ENCODE results near the gene ARHGEF33. TPM values are rescaled to one million over a fixed set of nuclear protein-coding genes. Genes with fewer than 3 reads are reported as not detected.

The ARHGEF33 gene
- total and polyA plus RNA-seq, 2 of the 8 experiments (the other 6 are each of a cell fraction or from before 2014, with no cell fraction given), result 0.09 to 0.95 TPM

DNA sequence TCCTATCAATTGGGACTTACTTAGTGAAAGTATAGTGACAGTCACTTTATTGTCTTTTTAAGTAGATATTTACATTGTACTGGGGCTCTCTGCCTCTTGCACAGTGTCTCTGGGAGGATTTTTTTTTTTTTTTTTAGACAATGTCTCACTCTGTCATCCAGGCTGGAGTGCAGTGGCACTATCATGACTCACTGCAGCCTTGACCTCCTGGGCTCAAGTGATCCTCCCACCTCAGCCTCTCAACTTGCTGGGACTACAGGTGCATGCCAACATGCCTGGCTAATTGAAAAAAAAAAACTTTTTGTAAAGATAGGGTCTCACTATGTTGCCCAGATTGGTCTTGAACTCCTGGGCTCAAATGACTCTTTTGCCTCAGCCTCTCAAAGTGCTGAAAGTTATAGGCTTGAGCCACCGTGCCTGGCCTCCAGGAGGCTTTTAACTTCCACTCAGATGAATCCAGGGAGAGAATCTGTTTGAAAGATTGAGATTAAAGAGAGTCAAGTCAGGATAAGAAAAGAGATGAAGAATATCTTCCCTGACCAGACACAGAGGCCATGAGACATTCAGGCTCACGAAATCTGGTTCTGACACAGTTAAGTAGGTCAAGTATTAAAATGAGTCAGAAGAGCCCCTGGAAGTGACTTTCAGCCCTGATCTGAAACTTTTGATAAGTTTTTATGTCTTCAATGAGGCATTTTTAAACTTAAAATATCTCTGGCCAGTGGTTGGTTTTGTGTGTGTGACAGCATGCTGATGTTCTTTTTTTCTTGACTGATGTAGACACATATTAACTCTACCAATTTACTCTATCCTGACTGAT lies 18.3 kb downstream of the ARHGEF33 start (continued):
- TF ChIP-seq, protein P1, sequence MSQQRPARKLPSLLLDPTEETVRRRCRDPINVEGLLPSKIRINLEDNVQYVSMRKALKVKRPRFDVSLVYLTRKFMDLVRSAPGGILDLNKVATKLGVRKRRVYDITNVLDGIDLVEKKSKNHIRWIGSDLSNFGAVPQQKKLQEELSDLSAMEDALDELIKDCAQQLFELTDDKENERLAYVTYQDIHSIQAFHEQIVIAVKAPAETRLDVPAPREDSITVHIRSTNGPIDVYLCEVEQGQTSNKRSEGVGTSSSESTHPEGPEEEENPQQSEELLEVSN (IDR thresholded peaks at IDR 0.05), result no peak
- TF ChIP-seq SRF (IDR thresholded peaks at IDR 0.05; ENCODE audit: low read depth, low read length) (no peak), FOSL1 (IDR thresholded peaks at IDR 0.05; ENCODE audit: insufficient read depth, low read depth, low read length) (no peak), EZH2 (IDR thresholded peaks at IDR 0.05; ENCODE audit: low read depth, low read length, severe bottlenecking) (no peak), CEBPB (IDR thresholded peaks at IDR 0.05; ENCODE audit: low read depth, low read length) (no peak), SP4 (IDR thresholded peaks at IDR 0.05; ENCODE audit: low read length) (no peak)
- TF ChIP-seq, protein P2, sequence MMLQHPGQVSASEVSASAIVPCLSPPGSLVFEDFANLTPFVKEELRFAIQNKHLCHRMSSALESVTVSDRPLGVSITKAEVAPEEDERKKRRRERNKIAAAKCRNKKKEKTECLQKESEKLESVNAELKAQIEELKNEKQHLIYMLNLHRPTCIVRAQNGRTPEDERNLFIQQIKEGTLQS (IDR thresholded peaks at IDR 0.05; ENCODE audit: insufficient read depth, low read depth, low read length), result no peak
